HG02642 (cell line): ENCODE results near the gene NIN.

Experiments used
- ATAC-seq: cut with Tn5 transposase; IDR thresholded peaks from one replicate; pipeline ENCODE4 v1.9.1; 2021; ENCODE audit warnings: mild to moderate bottlenecking; ENCODE audit not compliant: unreplicated experiment, poor library complexity

NIN gene

GRCh38 chr14:50769863-50770500, 61.0 kb downstream of the NIN start:
- no peak for ATAC-seq

GRCh38 chr14:50768680-50769079, 62.3 kb downstream of the NIN start:
- no peak for ATAC-seq

- no peak for ATAC-seq
Observed at GRCh38 chr14:50766338-50766886, 64.5 kb downstream of the NIN start.

GRCh38 chr14:50763382-50764007, 67.5 kb downstream of the NIN start:
- ATAC-seq, result no peak

- ATAC-seq, result peak; percentile 12
Observed at GRCh38 chr14:50762931-50763300, 68.0 kb downstream of the NIN start.

- peak; percentile 88 for ATAC-seq
Observed at GRCh38 chr14:50762001-50762930, 68.7 kb downstream of the NIN start.

GRCh38 chr14:50759800-50760543, 71.0 kb downstream of the NIN start:
- no peak for ATAC-seq

- no peak for ATAC-seq
Observed at GRCh38 chr14:50758945-50759344, 72.0 kb downstream of the NIN start.

GRCh38 chr14:50758305-50758704, 72.7 kb downstream of the NIN start:
- ATAC-seq, result no peak

GRCh38 chr14:50757702-50758101, 73.3 kb downstream of the NIN start:
- no peak for ATAC-seq

- ATAC-seq, result no peak
Observed at GRCh38 chr14:50756300-50756699, 74.7 kb downstream of the NIN start.

- no peak for ATAC-seq
Observed at GRCh38 chr14:50750323-50750722, 80.6 kb downstream of the NIN start.

GRCh38 chr14:50745401-50746058, 85.4 kb downstream of the NIN start:
- no peak for ATAC-seq

GRCh38 chr14:50744231-50744630, 86.7 kb downstream of the NIN start:
- no peak for ATAC-seq

- no peak for ATAC-seq
Observed at GRCh38 chr14:50741567-50741966, 89.4 kb downstream of the NIN start.

GRCh38 chr14:50740856-50741255, 90.1 kb downstream of the NIN start:
- no peak for ATAC-seq

- ATAC-seq, result no peak
Observed at GRCh38 chr14:50739186-50739585, 91.8 kb downstream of the NIN start.

GRCh38 chr14:50736932-50737419, 94.0 kb downstream of the NIN start:
- ATAC-seq, result peak; percentile 82

GRCh38 chr14:50734950-50735695, 95.8 kb downstream of the NIN start:
- no peak for ATAC-seq
